Skin of body (tissue), 2 donors: ENCODE data around the gene DPY19L3. TPM values are rescaled to one million over a fixed set of nuclear protein-coding genes. Genes with fewer than 3 reads are reported as not detected.
"Not testable (repeated sequence)": the region's sequence is repeated elsewhere in the genome, so short reads cannot be mapped to it uniquely, and the experiment has no call there.

Experiments used
- DNase-seq: peaks from one replicate; lab custom pipeline; 2025; lab: John Stamatoyannopoulos, UW
- total RNA-seq: library from RNA; depleted of rRNA; stranded (reverse); fragments of >200 nt; gene quantifications from one replicate; pipeline ENCODE4 v1.2.3, GENCODE V29; 2014

Gene DPY19L3
- total RNA-seq, 1 donor from 2014 or later = 29.9 TPM

DNA sequence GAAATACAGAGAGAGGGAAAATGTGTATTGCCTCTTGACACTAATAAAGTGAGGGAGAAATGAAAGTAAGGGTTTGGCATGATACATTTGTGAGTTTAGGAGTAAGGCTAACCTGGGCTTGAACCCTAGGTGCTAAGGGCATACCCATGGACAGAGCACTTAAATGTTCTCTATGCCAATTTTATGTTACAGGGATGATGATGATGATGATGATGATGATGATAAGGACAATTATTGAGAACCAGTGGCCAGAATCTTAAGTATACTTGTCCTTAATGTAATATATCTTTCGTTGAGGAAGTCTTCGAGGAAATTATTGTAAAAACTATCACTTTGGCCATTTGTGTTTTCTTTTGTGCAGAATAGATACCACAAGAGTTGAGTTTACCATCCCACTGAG is 33.2 kb downstream of the DPY19L3 start:
- no peak for DNase-seq

DNA sequence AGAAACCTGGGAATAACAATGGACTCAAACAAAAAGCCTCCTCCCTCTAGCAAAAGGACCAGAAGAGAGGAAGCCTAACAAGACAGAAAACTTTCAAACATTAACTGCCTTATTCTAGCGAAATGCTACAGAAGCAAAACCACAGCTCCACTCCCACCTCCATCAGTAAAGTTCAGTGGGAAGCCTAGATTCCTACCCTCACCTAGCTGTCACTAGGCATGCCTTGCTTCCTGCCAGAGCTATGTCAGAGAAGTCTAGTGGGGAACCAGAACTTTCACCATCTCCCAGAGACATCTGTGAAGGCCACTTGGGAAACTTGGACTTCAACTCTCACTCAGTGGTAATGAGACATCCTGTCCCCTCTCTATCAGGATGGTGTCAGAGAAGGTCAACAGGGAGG is 37.1 kb downstream of the DPY19L3 start:
- DNase-seq = no peak

GRCh38 chr19:32447534-32447933 is 42.0 kb downstream of the DPY19L3 start:
- DNase-seq = not testable (repeated sequence)

DNA sequence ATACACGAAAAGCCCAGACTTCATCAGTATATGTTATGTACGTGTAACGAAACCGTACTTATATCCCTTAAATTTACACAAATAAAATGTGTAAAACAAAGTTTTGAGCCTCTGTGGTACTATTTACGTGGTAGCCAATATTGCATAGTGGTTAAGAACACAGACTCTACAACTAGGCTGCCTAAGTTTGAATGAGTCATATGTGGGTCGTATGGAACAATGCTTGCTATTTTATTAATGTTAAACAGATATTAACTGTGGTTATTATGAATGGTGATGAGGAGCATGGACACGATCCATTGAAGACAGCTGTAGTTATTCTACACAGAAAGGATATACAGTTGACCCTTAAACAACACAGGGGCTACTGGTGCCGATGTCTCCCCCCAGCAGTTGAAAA is 42.5 kb downstream of the DPY19L3 start:
- DNase-seq = no peak

DNA sequence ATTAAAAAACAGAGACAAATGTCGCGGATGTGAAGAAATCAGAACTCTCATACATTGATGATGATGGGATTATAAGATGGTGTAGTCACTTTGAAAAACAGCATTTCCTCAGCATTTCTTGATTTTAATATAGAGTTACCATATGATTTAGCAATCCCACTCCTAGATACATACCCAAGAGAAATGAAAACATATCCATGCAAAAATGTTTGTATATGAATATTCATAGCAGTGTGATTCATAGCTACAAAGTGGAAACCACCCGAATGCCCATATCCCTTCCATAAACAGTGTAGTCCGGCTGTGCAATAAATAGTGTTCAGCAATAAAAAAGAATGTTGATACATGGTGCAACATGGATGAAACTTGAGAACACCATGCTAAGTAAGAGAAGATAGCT is 44.6 kb downstream of the DPY19L3 start:
- DNase-seq = no peak

GRCh38 chr19:32453736-32454135 is 48.2 kb downstream of the DPY19L3 start:
- DNase-seq = no peak

DNA sequence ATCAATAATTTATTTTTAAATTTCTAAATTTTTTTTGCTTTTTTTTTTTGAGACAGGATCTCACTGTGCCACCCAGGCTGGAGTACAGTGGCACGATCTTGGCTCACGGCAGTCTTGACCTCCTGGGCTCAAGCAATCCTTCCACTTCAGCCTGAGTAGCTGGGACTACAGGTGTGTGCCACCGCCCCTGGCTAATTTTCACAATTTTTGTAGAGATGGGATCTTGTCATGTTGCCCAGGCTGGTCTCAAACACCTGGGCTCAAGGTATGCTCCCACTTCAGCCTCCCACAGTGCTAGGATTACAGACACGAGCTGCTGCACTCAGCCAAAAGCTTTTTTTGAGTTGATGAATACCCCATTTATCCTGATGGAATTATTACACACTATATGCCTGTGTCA is 50.8 kb downstream of the DPY19L3 start:
- no peak for DNase-seq

GRCh38 chr19:32457571-32458158 is 52.1 kb downstream of the DPY19L3 start:
- no peak for DNase-seq

- no peak for DNase-seq
Measured at GRCh38 chr19:32458500-32459123, 53.0 kb downstream of the DPY19L3 start.

DNA sequence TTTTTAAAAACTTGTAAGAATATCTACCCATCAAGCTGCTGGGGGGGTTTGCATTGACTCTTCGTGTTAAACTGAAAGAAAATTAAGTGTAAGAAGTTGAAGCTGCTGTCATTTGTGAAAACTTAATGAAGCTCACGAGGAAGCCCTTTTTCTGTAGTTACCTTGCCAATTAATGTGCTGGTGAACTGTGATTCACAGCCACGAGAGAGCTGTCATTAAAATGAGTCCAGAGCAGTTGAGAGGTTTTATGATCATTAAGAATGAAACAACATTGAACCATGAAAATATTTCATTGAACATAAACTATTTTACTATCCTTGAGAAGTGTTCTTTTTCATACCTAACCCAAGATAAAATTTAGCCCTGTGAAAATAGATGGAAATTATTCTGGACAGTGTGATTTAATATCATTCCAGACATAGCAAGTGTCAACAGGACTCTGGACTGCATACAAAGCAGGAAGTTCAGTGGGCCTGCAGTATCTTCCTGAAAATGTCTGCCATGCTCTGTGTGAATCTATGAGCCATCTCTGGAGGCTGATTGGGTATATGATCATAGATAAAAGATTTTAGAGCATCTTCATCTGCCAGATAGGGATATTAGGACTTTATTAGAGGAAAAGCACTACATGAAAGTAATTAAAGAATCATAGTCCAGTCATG is 53.8 kb downstream of the DPY19L3 start:
- no peak for DNase-seq

DNA sequence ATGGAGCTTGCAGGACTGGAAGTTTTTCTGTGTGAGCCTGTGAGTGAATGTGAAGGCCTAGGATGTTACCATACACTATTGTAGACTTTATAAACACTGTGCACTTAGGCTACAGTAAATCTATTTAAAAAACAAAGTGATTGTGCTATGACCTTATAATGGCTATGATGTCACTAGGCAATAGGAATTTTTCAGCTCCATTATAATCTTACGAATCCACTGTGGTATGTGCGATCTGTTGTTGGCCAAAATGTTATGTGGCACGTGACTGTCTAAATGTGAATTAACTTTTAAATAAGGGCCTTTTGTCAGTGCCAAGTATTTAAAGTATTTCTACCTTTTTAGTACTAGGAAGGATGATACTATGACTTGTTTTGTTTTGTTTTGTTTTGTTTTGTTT is 54.9 kb downstream of the DPY19L3 start:
- no peak for DNase-seq

GRCh38 chr19:32464279-32464678 is 58.7 kb downstream of the DPY19L3 start:
- no peak for DNase-seq

- no peak for DNase-seq
Measured at GRCh38 chr19:32465176-32465575, 59.6 kb downstream of the DPY19L3 start.

GRCh38 chr19:32469795-32470194 is 64.2 kb downstream of the DPY19L3 start:
- DNase-seq = no peak

GRCh38 chr19:32471095-32471494 is 65.5 kb downstream of the DPY19L3 start:
- DNase-seq = no peak

- no peak for DNase-seq
Measured at GRCh38 chr19:32471811-32472210, 66.2 kb downstream of the DPY19L3 start.

GRCh38 chr19:32475141-32476031 is 69.8 kb downstream of the DPY19L3 start:
- DNase-seq = no peak

DNA sequence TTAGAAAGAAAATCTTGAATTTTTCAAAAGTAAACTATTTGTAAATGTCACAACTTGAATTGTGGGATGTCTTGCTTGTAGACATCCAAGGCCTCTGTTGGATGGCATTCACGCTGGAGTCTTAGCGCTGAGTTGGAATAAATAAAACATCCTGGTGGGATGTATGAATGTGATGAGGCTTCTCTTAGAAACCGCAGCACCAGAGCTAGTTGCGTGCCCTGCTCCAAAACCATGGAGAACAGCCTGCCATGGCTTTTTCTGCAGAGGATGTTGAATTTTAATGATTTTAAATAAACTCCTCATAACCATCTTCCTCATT is 70.4 kb downstream of the DPY19L3 start:
- no peak for DNase-seq

GRCh38 chr19:32480321-32480720 is 74.8 kb downstream of the DPY19L3 start:
- no peak for DNase-seq

GRCh38 chr19:32483574-32483973 is 78.0 kb downstream of the DPY19L3 start:
- DNase-seq = no peak

- DNase-seq = no peak
Measured at GRCh38 chr19:32489971-32490370, 84.4 kb downstream of the DPY19L3 start.

GRCh38 chr19:32497391-32497790 is 91.8 kb downstream of the DPY19L3 start:
- no peak for DNase-seq
